AG09319 (cell line): ENCODE results near the gene TBX3.

Source experiments
- DNase-seq: peaks from one replicate; pipeline ENCODE4 v3.0.0-alpha.2; 2010; ENCODE audit warnings: low read depth; ENCODE audit errors: extremely low read depth
- CTCF ChIP-seq: IDR thresholded peaks from 2 replicates; pipeline ENCODE4 v1.5.1; 2011; ENCODE audit warnings: low read depth, mild to moderate bottlenecking, inconsistent platforms, low read length, moderate library complexity

TBX3 gene

GRCh38 chr12:114665411-114666260 is 18.3 kb downstream of the TBX3 start:
- TF ChIP-seq CTCF, result no peak
- no peak for DNase-seq

- TF ChIP-seq CTCF, result no peak; the same call in 1 of the 2 replicates
- no peak for DNase-seq
Measured at GRCh38 chr12:114664651-114665320, 19.2 kb downstream of the TBX3 start.

GRCh38 chr12:114662512-114663177 is 21.3 kb downstream of the TBX3 start:
- peak; percentile 86 for DNase-seq

GRCh38 chr12:114661245-114661644 is 22.7 kb downstream of the TBX3 start:
- DNase-seq, result no peak
- TF ChIP-seq CTCF, result no peak

More at GRCh38 chr12:114662512-114663177, 21.3 kb downstream of the TBX3 start:
- TF ChIP-seq CTCF, result peak; percentile 94

GRCh38 chr12:114659084-114659483 is 24.9 kb downstream of the TBX3 start:
- TF ChIP-seq CTCF, result no peak
- DNase-seq, result no peak

GRCh38 chr12:114658002-114658441 is 26.0 kb downstream of the TBX3 start:
- no peak for TF ChIP-seq CTCF
- no peak for DNase-seq

- no peak for DNase-seq
- no peak for TF ChIP-seq CTCF
Measured at GRCh38 chr12:114657597-114657920, 26.4 kb downstream of the TBX3 start.
